H1 (cell line): ENCODE results near the gene LDLRAD4.

Source experiments
- BCL11A ChIP-seq, 2 experiments: IDR thresholded peaks; one replicate each; pipeline ENCODE4 v1.6.1; 2011; ENCODE audit warnings: low read depth in 2 of 2, low read length in 2 of 2, mild to moderate bottlenecking in 2 of 2
- CHD1 ChIP-seq: IDR thresholded peaks from 2 replicates; pipeline ENCODE4 v1.6.1; 2012; ENCODE audit warnings: low read depth, low read length, improper control_type of control experiment
- CHD2 ChIP-seq: IDR thresholded peaks from 2 replicates; pipeline ENCODE4 v1.6.1; 2012; ENCODE audit warnings: low read length, improper control_type of control experiment
- EZH2 ChIP-seq: fragments of 200-600 bp; sonication (generic); IDR thresholded peaks from 2 replicates; pipeline ENCODE4 v1.7.1; 2012; ENCODE audit warnings: low read depth, mild to moderate bottlenecking, moderate library complexity, low read length, inconsistent platforms; ENCODE audit not compliant: severe bottlenecking
- JUND ChIP-seq: IDR thresholded peaks from 2 replicates; pipeline ENCODE4 v1.6.1; 2011; ENCODE audit warnings: mild to moderate bottlenecking, improper control_type of control experiment, low read length
- POLR2A ChIP-seq, 2 experiments: IDR thresholded peaks; 1 replicate in 1 of 2; 2 replicates in 1 of 2; pipeline ENCODE4 v1.6.1; 2011; ENCODE audit warnings: low read depth in 2 of 2, low read length in 2 of 2, mild to moderate bottlenecking in 2 of 2; ENCODE audit errors: control extremely low read depth in 1 of 2
- RAD21 ChIP-seq, 2 experiments: IDR thresholded peaks in 1 of 2; conservative IDR thresholded peaks in 1 of 2; 2 replicates each; pipeline ENCODE4 v1.6.1; 2011; ENCODE audit warnings: low read depth in 2 of 2, low read length in 2 of 2, improper control_type of control experiment in 1 of 2, inconsistent platforms in 1 of 2, mild to moderate bottlenecking in 1 of 2, moderate library complexity in 1 of 2
- TAF1 ChIP-seq: IDR thresholded peaks from 2 replicates; pipeline ENCODE4 v1.6.1; 2011; ENCODE audit warnings: mild to moderate bottlenecking, low read depth, low read length
- ZNF274 ChIP-seq: IDR thresholded peaks from 2 replicates; pipeline ENCODE4 v1.7.0; 2012; ENCODE audit warnings: low read length, borderline replicate concordance; ENCODE audit errors: extremely low read depth
- TF ChIP-seq, protein P1 (sequence below), 3 experiments: IDR thresholded peaks; 1 replicate in 2 of 3; 2 replicates in 1 of 3; pipeline versions ENCODE4 v1.5.1 to v1.6.1; 2011; ENCODE audit warnings: low read length in 3 of 3, mild to moderate bottlenecking in 3 of 3, inconsistent platforms in 2 of 3, low read depth in 1 of 3, moderate library complexity in 1 of 3; ENCODE audit not compliant: insufficient read depth in 1 of 3; ENCODE audit errors: control extremely low read depth in 1 of 3

- TF ChIP-seq EZH2 (no peak), BCL11A (IDR thresholded peaks at IDR 0.05; ENCODE audit: low read depth in 2 of 2, low read length in 2 of 2) (no peak), JUND (no peak), RAD21 (IDR thresholded peaks at IDR 0.05 in 1 of 2, conservative IDR thresholded peaks at IDR 0.05 in 1 of 2; ENCODE audit: low read depth in 2 of 2, low read length in 2 of 2) (no peak), CHD1 (no peak), POLR2A (IDR thresholded peaks at IDR 0.05; ENCODE audit: control extremely low read depth in 1 of 2, low read depth in 2 of 2, low read length in 2 of 2) (no peak), TAF1 (no peak), ZNF274 (no peak), CHD2 (no peak)
- TF ChIP-seq, protein P1, sequence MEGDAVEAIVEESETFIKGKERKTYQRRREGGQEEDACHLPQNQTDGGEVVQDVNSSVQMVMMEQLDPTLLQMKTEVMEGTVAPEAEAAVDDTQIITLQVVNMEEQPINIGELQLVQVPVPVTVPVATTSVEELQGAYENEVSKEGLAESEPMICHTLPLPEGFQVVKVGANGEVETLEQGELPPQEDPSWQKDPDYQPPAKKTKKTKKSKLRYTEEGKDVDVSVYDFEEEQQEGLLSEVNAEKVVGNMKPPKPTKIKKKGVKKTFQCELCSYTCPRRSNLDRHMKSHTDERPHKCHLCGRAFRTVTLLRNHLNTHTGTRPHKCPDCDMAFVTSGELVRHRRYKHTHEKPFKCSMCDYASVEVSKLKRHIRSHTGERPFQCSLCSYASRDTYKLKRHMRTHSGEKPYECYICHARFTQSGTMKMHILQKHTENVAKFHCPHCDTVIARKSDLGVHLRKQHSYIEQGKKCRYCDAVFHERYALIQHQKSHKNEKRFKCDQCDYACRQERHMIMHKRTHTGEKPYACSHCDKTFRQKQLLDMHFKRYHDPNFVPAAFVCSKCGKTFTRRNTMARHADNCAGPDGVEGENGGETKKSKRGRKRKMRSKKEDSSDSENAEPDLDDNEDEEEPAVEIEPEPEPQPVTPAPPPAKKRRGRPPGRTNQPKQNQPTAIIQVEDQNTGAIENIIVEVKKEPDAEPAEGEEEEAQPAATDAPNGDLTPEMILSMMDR (IDR thresholded peaks at IDR 0.05; ENCODE audit: control extremely low read depth in 1 of 3, insufficient read depth in 1 of 3, low read depth in 1 of 3, low read length in 3 of 3), result no peak
Measured at GRCh38 chr18:13371689-13372418, 153.3 kb downstream of the LDLRAD4 start.
